Neural progenitor cell (in vitro differentiated cells): ENCODE measurements around the gene SNX22. TPM values are rescaled to one million over a fixed set of nuclear protein-coding genes. Genes with fewer than 3 reads are reported as not detected.

Source experiments
- DNase-seq: peaks from one replicate; pipeline ENCODE4 v3.0.0-alpha.2; 2016; ENCODE audit warnings: low spot score
- H2AFZ ChIP-seq: fragments of 200-600 bp; sonication (generic); replicated peaks from 2 replicates; pipeline ENCODE4 v1.6.1; 2016; ENCODE audit warnings: antibody characterized with exemption
- H3F3A ChIP-seq: fragments of 200-600 bp; sonication (generic); 2 replicates; pipeline ENCODE4 v1.6.1; 2016; ENCODE audit warnings: antibody characterized with exemption, low read depth
- H3K27ac ChIP-seq: fragments of 200-600 bp; sonication (generic); 2 replicates; pipeline ENCODE4 v1.5.1; 2016; ENCODE audit warnings: mild to moderate bottlenecking
- H3K27me3 ChIP-seq: fragments of 200-600 bp; sonication (generic); 2 replicates; pipeline ENCODE4 v1.6.1; 2016; ENCODE audit warnings: mild to moderate bottlenecking, moderate library complexity
- H3K36me3 ChIP-seq: fragments of 200-600 bp; sonication (generic); 2 replicates; pipeline ENCODE4 v1.5.1; 2016
- H3K4me1 ChIP-seq: fragments of 200-600 bp; sonication (generic); 2 replicates; pipeline ENCODE4 v1.6.1; 2016; ENCODE audit warnings: mixed run types
- H3K4me2 ChIP-seq: fragments of 200-600 bp; sonication (generic); 2 replicates; pipeline ENCODE4 v1.6.1; 2016
- H3K4me3 ChIP-seq: fragments of 200-600 bp; sonication (generic); 2 replicates; pipeline ENCODE4 v1.5.1; 2016
- H3K79me2 ChIP-seq: fragments of 200-600 bp; sonication (generic); 2 replicates; pipeline ENCODE4 v1.6.1; 2016; ENCODE audit warnings: low read depth
- H3K9ac ChIP-seq: fragments of 200-600 bp; sonication (generic); 2 replicates; pipeline ENCODE4 v1.6.1; 2016
- H3K9me3 ChIP-seq: fragments of 200-600 bp; sonication (generic); 2 replicates; pipeline ENCODE4 v1.5.1; 2016; ENCODE audit warnings: low read depth
- H4K20me1 ChIP-seq: fragments of 200-600 bp; sonication (generic); 2 replicates; pipeline ENCODE4 v1.6.1; 2016; ENCODE audit warnings: low read depth
- H3K27ac Mint-ChIP-seq: 3 replicates; pipeline ENCODE4 v1.8.0; 2021; ENCODE audit warnings: mixed read lengths
- H3K27me3 Mint-ChIP-seq: 2 replicates; pipeline ENCODE4 v1.8.0; 2022; ENCODE audit warnings: low read depth, mild to moderate bottlenecking, inconsistent platforms, moderate library complexity, mixed read lengths; ENCODE audit not compliant: insufficient read depth
- H3K36me3 Mint-ChIP-seq: 3 replicates; pipeline ENCODE4 v1.8.0; 2021; ENCODE audit warnings: mixed read lengths
- H3K4me1 Mint-ChIP-seq: 3 replicates; pipeline ENCODE4 v1.8.0; 2021; ENCODE audit warnings: mixed read lengths
- H3K4me3 Mint-ChIP-seq: 3 replicates; pipeline ENCODE4 v1.8.0; 2021; ENCODE audit warnings: mild to moderate bottlenecking, moderate library complexity, mixed read lengths
- H3K9me3 Mint-ChIP-seq: 3 replicates; pipeline ENCODE4 v1.8.0; 2020; ENCODE audit warnings: mixed read lengths
- EZH2 ChIP-seq: fragments of 200-600 bp; sonication (generic); IDR thresholded peaks from 2 replicates; pipeline ENCODE4 v1.6.1; 2017; ENCODE audit warnings: antibody characterized with exemption, mild to moderate bottlenecking, moderate library complexity
- EZH2phosphoT487 ChIP-seq: fragments of 200-600 bp; sonication (generic); IDR thresholded peaks from 2 replicates; pipeline ENCODE4 v1.6.1; 2017; ENCODE audit warnings: antibody characterized with exemption
- total RNA-seq: library from RNA; depleted of rRNA; stranded (reverse); fragments of >200 nt; gene quantifications from 2 replicates; pipeline ENCODE4 v1.2.3, GENCODE V29; 2015; ENCODE audit warnings: low replicate concordance
- TF ChIP-seq, protein P1 (sequence below): fragments of 200-600 bp; sonication (generic); IDR thresholded peaks from 2 replicates; pipeline ENCODE4 v1.5.1; 2017; ENCODE audit warnings: antibody characterized with exemption, mild to moderate bottlenecking

Gene SNX22
- total RNA-seq, 1 donor from 2014 or later: 4.0 TPM

DNA sequence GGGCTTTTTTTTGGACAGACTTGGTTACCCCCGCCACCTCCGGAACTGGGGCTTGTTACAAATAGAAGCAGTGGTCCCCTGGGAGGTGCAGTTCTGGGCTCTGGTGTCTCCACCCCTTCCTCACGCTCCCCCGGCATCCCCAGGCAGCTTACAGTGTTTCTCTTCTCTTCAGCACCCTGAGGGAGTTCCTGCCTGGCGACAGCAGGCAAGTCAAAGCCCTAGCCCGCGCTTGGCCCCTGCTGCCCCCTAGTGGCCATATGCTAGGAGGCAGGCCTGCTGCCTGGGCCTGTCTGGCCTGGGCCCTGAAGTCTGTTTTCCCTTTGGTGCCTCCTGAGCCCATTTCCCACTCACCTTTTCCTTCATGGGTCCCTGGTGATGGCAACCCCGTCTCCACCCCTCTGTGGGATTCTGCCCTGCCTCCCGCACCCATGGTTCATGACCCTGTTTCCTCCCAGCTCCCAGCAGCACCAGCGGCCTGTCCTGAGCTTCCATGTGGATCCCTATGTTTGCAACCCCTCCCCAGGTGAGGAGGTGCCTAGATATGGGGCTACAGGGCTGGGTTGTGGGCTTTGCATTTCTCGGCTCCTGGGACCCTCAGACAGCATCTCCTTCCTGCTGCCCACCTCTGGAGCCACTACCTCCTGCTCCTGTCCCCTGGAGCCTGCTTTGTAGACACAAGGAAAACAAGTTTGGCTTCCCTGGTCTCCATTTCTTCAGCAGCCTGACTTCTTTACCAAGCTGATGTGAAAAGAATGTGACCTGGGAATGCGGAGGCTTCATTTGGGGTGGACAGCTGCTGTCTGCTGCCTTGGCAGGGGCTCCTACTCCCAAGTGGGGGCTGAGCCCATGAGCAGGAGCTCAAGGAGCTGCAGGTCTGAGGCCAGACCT is 2.2 kb downstream of the SNX22 start:
- Histone ChIP-seq H3K4me2 (peak overlapping the region; percentile 86), H3K4me3 (peak overlapping the region; percentile 58), H3K27ac (no peak overlapping the region), H3K9me3 (no peaks in the 10 kb centered on the region), H3K27me3 (peaks cover 32% of the 10 kb centered on the region), H2AFZ (no peak overlapping the region), H3F3A (peaks cover 13% of the 10 kb centered on the region), H3K79me2 (no peaks in the 10 kb centered on the region), H3K36me3 (no peaks in the 10 kb centered on the region), H3K4me1 (peaks cover 9% of the 10 kb centered on the region), H4K20me1 (peaks cover 9% of the 10 kb centered on the region), H3K9ac (no peak overlapping the region)
- TF ChIP-seq, protein P1, sequence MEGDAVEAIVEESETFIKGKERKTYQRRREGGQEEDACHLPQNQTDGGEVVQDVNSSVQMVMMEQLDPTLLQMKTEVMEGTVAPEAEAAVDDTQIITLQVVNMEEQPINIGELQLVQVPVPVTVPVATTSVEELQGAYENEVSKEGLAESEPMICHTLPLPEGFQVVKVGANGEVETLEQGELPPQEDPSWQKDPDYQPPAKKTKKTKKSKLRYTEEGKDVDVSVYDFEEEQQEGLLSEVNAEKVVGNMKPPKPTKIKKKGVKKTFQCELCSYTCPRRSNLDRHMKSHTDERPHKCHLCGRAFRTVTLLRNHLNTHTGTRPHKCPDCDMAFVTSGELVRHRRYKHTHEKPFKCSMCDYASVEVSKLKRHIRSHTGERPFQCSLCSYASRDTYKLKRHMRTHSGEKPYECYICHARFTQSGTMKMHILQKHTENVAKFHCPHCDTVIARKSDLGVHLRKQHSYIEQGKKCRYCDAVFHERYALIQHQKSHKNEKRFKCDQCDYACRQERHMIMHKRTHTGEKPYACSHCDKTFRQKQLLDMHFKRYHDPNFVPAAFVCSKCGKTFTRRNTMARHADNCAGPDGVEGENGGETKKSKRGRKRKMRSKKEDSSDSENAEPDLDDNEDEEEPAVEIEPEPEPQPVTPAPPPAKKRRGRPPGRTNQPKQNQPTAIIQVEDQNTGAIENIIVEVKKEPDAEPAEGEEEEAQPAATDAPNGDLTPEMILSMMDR: peak; percentile 96
- TF ChIP-seq EZH2 (no peak), EZH2phosphoT487 (no peak)
- H3K9me3 Mint-ChIP-seq: no peaks in the 10 kb centered on the region
- H3K4me1 Mint-ChIP-seq: peaks cover 10% of the 10 kb centered on the region
- peaks cover 15% of the 10 kb centered on the region for H3K27me3 Mint-ChIP-seq
- DNase-seq: peak; percentile 90
- H3K4me3 Mint-ChIP-seq: peak overlapping the region; percentile 77
- peaks cover 17% of the 10 kb centered on the region for H3K36me3 Mint-ChIP-seq
- no peak overlapping the region for H3K27ac Mint-ChIP-seq

DNA sequence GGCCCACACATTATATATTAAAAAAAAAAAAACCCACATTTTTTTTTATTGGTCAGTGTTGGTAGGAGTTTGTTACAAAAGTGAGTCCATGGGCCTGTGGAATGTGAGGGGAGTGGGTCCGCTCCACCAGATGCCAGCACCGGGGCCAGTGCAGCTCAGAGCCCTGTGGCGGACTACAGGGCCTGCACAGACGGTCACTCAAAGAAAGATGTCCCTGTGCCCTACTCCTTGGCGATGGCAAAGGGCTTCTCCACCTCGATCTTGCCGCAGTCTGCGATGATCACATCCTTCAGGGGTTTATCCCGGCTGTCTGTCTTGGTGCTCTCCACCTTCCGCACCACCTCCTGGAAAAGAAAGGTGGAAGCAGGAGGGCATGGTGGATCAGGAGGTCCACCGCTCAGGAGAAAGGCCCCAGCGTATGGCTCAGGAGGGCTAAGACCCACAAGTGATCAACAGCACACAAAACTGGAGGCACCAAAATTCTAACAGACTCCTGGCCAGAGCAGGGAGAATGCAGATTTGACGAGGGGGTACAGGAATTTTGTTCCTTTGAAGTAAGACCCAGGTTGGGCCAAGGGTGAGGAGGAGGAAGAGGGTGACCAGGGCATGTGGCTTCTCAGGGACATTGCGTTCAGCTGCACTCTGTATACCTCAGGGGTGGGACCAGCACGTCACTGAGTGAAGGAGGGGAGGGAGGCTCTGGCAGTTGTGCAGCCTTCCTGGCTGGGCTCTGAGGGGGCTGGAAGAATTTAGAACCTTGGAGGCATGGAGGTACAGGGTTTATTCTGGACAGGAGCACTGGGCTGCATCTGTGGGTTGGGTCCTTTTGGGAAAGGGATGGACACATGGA is 4.5 kb downstream of the SNX22 start:
- no peak overlapping the region for H3K27ac Mint-ChIP-seq

DNA sequence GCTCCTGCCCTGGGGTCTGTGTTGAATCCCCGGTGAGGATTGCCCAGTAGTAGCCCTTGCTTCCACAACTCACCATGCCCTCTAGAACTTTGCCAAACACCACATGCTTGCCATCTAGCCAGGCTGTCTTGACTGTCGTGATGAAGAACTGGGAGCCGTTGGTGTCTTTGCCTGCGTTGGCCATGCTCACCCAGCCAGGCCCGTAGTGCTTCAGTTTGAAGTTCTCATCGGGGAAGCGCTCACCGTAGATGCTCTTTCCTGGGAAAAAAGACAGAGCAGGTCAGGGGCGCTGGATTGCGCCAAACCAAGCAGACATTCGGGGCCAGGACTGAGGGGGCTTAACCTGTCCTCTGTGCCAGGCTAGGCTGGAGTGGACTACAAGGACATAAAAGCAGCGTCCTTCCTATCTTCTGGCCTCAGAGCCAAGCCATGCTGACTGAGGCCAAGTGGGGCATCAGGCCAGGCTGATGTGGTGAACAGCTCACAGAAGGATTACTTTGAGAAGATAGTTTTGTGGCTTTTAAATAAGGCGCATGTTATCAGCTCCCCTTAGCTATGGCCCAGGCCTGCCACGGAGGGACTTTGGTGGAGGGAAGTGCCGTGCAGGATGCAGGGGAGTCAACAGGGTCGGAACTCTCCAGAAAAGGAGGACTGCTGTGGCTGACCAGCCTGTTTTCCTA is 5.3 kb downstream of the SNX22 start:
- Mint-ChIP-seq H3K4me1 (peaks cover 11% of the 10 kb centered on the region), H3K27ac (no peak overlapping the region), H3K9me3 (no peaks in the 10 kb centered on the region), H3K4me3 (no peak overlapping the region), H3K36me3 (peaks cover 30% of the 10 kb centered on the region), H3K27me3 (peaks cover 9% of the 10 kb centered on the region)
- Histone ChIP-seq H2AFZ (no peak overlapping the region), H3K36me3 (no peaks in the 10 kb centered on the region), H3K9me3 (no peaks in the 10 kb centered on the region), H3K4me1 (peaks cover 12% of the 10 kb centered on the region), H3K79me2 (peaks cover 8% of the 10 kb centered on the region), H3K27me3 (peaks cover 17% of the 10 kb centered on the region), H3K4me3 (no peak overlapping the region), H3K9ac (no peak overlapping the region), H3K4me2 (no peak overlapping the region), H3F3A (peaks cover 17% of the 10 kb centered on the region), H3K27ac (no peak overlapping the region), H4K20me1 (peaks cover 11% of the 10 kb centered on the region)
- no peak for DNase-seq
- TF ChIP-seq EZH2 (no peak), EZH2phosphoT487 (no peak)
- TF ChIP-seq, protein P1: no peak

More for the DNA sequence above, 4.5 kb downstream of the SNX22 start:
- Histone ChIP-seq H3K4me1 (peaks cover 9% of the 10 kb centered on the region), H3K4me3 (no peak overlapping the region), H4K20me1 (peaks cover 9% of the 10 kb centered on the region), H3K36me3 (no peaks in the 10 kb centered on the region), H3K9ac (no peak overlapping the region), H3K27me3 (peaks cover 22% of the 10 kb centered on the region), H3F3A (peaks cover 13% of the 10 kb centered on the region), H3K4me2 (no peak overlapping the region), H3K27ac (no peak overlapping the region), H3K9me3 (no peaks in the 10 kb centered on the region), H3K79me2 (peaks cover under 1% of the 10 kb centered on the region), H2AFZ (no peak overlapping the region)
- peaks cover 28% of the 10 kb centered on the region for H3K36me3 Mint-ChIP-seq
- H3K4me1 Mint-ChIP-seq: peaks cover 8% of the 10 kb centered on the region
- H3K4me3 Mint-ChIP-seq: no peak overlapping the region
- no peaks in the 10 kb centered on the region for H3K9me3 Mint-ChIP-seq
- H3K27me3 Mint-ChIP-seq: peaks cover 9% of the 10 kb centered on the region
- no peak for DNase-seq
- TF ChIP-seq, protein P1: no peak
- TF ChIP-seq EZH2 (no peak), EZH2phosphoT487 (no peak)
